PC-3 (cell line): ENCODE results near the gene BACE1. TPM values are rescaled to one million over a fixed set of nuclear protein-coding genes. Genes with fewer than 3 reads are reported as not detected.
"Not testable (repeated sequence)": the region's sequence is repeated elsewhere in the genome, so short reads cannot be mapped to it uniquely, and the experiment has no call there.

ENCODE experiments used
- ATAC-seq: fragments of 200-7000 bp; cut with Tn5 transposase; 2 replicates; pipeline ENCODE4 v1.9.1; 2020; ENCODE audit warnings: mild to moderate bottlenecking, moderate library complexity
- BruUV-seq: library from RNA; stranded (reverse); fragments of 400-500 nt; replicated peaks from 2 replicates; lab custom pipeline; 2021; lab: Mats Ljungman, UMichigan
- CTCF ChIA-PET: fragments of 300-600 bp; sonication (Branson Sonifier 250); formaldehyde crosslinking; loops from one replicate; lab custom pipeline; 2022; ENCODE audit warnings: antibody characterized with exemption; lab: Charles Lee
- POLR2A ChIA-PET: fragments of 300-600 bp; sonication (Branson Sonifier 250); formaldehyde crosslinking; loops from one replicate; lab custom pipeline; 2022; ENCODE audit warnings: antibody characterized with exemption; ENCODE audit not compliant: unreplicated experiment; lab: Charles Lee
- DNase-seq: peaks from one replicate; pipeline ENCODE4 v3.0.0-alpha.2; 2015
- H2AFZ ChIP-seq: fragments of 300-600 bp; sonication (generic); 2 replicates; pipeline ENCODE4 v1.6.0; 2016; ENCODE audit warnings: antibody characterized with exemption, low read length
- H3F3A ChIP-seq: fragments of 300-600 bp; sonication (generic); one replicate; pipeline ENCODE4 v1.6.0; 2017; ENCODE audit warnings: antibody characterized with exemption, low read length, control low read depth, mild to moderate bottlenecking; ENCODE audit not compliant: unreplicated experiment
- H3K27ac ChIP-seq: fragments of 300-600 bp; sonication (generic); 2 replicates; pipeline ENCODE4 v1.5.1; 2016; ENCODE audit warnings: mild to moderate bottlenecking, low read length
- H3K27me3 ChIP-seq: fragments of 300-600 bp; sonication (generic); 2 replicates; pipeline ENCODE4 v1.6.1; 2016; ENCODE audit warnings: low read length, mixed read lengths
- H3K36me3 ChIP-seq: fragments of 300-600 bp; sonication (generic); 2 replicates; pipeline ENCODE4 v1.6.1; 2016; ENCODE audit warnings: low read depth, mixed run types, low read length, mixed read lengths
- H3K4me1 ChIP-seq: fragments of 300-600 bp; sonication (generic); 2 replicates; pipeline ENCODE4 v1.5.1; 2016; ENCODE audit warnings: low read length; ENCODE audit not compliant: insufficient read depth
- H3K4me2 ChIP-seq: fragments of 300-600 bp; sonication (generic); 2 replicates; pipeline ENCODE4 v1.6.0; 2016; ENCODE audit warnings: low read length
- H3K4me3 ChIP-seq: fragments of 300-600 bp; sonication (generic); 2 replicates; pipeline ENCODE4 v1.5.1; 2016; ENCODE audit warnings: mild to moderate bottlenecking, low read length, mixed read lengths
- H3K79me2 ChIP-seq: fragments of 300-600 bp; sonication (generic); 2 replicates; pipeline ENCODE4 v1.6.1; 2017; ENCODE audit warnings: low read length, mixed read lengths
- H3K9ac ChIP-seq: fragments of 300-600 bp; sonication (generic); 2 replicates; pipeline ENCODE4 v1.6.0; 2016; ENCODE audit warnings: mild to moderate bottlenecking, low read length
- H3K9me2 ChIP-seq: fragments of 300-600 bp; sonication (generic); replicated peaks from 2 replicates; pipeline ENCODE4 v1.6.1; 2016; ENCODE audit warnings: mixed run types, low read length, mixed read lengths
- H3K9me3 ChIP-seq: fragments of 300-600 bp; sonication (generic); 2 replicates; pipeline ENCODE4 v1.6.1; 2016; ENCODE audit warnings: low read length, mixed read lengths
- H4K20me1 ChIP-seq: fragments of 300-600 bp; sonication (generic); 2 replicates; pipeline ENCODE4 v1.6.1; 2016; ENCODE audit warnings: low read length, mixed read lengths
- EZH2 ChIP-seq: fragments of 300-600 bp; sonication (generic); IDR thresholded peaks from one replicate; pipeline ENCODE4 v1.6.1; 2017; ENCODE audit warnings: antibody characterized with exemption, mild to moderate bottlenecking, low read length; ENCODE audit not compliant: unreplicated experiment
- EZH2phosphoT487 ChIP-seq: fragments of 300-600 bp; sonication (generic); IDR thresholded peaks from 2 replicates; pipeline ENCODE4 v1.6.1; 2018; ENCODE audit warnings: mild to moderate bottlenecking, antibody characterized with exemption, low read length, borderline replicate concordance
- intact Hi-C: fragments of 100-400 bp; cut with micrococcal nuclease; formaldehyde crosslinking; loops from 2 replicates; pipeline ENCODE4 v1.9.0; 2023
- total RNA-seq: library from RNA; depleted of rRNA; stranded (reverse); fragments of >200 nt; gene quantifications from 2 replicates; pipeline ENCODE4 v1.2.3, GENCODE V29; 2014
- TF ChIP-seq, protein P1 (sequence below): fragments of 300-600 bp; sonication (generic); conservative IDR thresholded peaks from 2 replicates; pipeline ENCODE4 v1.5.1; 2017; ENCODE audit warnings: antibody characterized with exemption, low read depth, mild to moderate bottlenecking, low read length

The BACE1 gene
- total RNA-seq, 1 experiment from 2014 or later: 16.8 TPM

GRCh38 chr11:117269856-117270255 lies 46.2 kb downstream of the BACE1 start:
- BruUV-seq: no TSS peak
- no peaks in the 10 kb centered on the region for H3K4me1 ChIP-seq
- TF ChIP-seq, protein P1, sequence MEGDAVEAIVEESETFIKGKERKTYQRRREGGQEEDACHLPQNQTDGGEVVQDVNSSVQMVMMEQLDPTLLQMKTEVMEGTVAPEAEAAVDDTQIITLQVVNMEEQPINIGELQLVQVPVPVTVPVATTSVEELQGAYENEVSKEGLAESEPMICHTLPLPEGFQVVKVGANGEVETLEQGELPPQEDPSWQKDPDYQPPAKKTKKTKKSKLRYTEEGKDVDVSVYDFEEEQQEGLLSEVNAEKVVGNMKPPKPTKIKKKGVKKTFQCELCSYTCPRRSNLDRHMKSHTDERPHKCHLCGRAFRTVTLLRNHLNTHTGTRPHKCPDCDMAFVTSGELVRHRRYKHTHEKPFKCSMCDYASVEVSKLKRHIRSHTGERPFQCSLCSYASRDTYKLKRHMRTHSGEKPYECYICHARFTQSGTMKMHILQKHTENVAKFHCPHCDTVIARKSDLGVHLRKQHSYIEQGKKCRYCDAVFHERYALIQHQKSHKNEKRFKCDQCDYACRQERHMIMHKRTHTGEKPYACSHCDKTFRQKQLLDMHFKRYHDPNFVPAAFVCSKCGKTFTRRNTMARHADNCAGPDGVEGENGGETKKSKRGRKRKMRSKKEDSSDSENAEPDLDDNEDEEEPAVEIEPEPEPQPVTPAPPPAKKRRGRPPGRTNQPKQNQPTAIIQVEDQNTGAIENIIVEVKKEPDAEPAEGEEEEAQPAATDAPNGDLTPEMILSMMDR: no peak
- H3K27me3 ChIP-seq: no peaks in the 10 kb centered on the region
- H3K4me3 ChIP-seq: no peak overlapping the region
- H3K27ac ChIP-seq: no peak overlapping the region
- H2AFZ ChIP-seq: no peak overlapping the region
- H3K9me3 ChIP-seq: 0 out of 2 replicates have a peak, but pooled peaks cover 4% of the 10 kb centered on the region
- peaks cover 14% of the 10 kb centered on the region; the same call in 1 of the 2 replicates for H3K36me3 ChIP-seq
- POLR2A ChIA-PET: no interaction called here
- intact Hi-C loops: no loop called here
- no peaks in the 10 kb centered on the region for H3K79me2 ChIP-seq
- no peaks in the 10 kb centered on the region for H3K9me2 ChIP-seq
- no peak overlapping the region for H3K4me2 ChIP-seq
- H3F3A ChIP-seq: no peaks in the 10 kb centered on the region
- CTCF ChIA-PET: no interaction called here
- DNase-seq: no peak
- no peak for ATAC-seq
- no peak overlapping the region for H3K9ac ChIP-seq
- no peaks in the 10 kb centered on the region for H4K20me1 ChIP-seq

DNA sequence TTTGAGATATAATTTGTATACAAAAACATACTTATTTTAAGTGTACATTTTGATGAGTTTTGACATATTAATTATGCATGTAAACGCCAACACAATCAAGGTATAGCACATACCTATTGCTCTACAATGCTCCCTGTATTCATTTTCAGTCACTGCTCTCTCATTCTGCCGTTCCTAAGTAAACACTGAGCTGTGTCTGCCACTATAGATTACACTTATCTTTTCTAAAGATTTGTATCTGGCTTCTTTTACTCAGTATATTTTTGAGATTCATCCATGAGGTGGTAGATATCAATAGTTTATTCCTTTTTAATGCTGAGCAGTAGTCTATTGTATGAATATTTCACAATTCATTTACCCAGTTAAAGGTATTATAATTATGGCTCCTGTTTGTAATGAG lies 50.3 kb downstream of the BACE1 start:
- no peak for ATAC-seq
- BruUV-seq: no TSS peak

GRCh38 chr11:117264624-117265323 lies 51.3 kb downstream of the BACE1 start:
- H3K36me3 ChIP-seq, POLR2A ChIA-PET, CTCF ChIA-PET, H3K27ac ChIP-seq, H3K4me2 ChIP-seq, H3K9ac ChIP-seq, ATAC-seq, H3K9me3 ChIP-seq, H3K4me3 ChIP-seq, H4K20me1 ChIP-seq, H3K79me2 ChIP-seq, intact Hi-C loops, H2AFZ ChIP-seq, H3K4me1 ChIP-seq, BruUV-seq, H3F3A ChIP-seq, H3K9me2 ChIP-seq, DNase-seq, H3K27me3 ChIP-seq: not testable (repeated sequence)

More for the DNA sequence above, 50.3 kb downstream of the BACE1 start:
- Histone ChIP-seq H3K4me2 (no peak overlapping the region), H3K9me3 (no peaks in the 10 kb centered on the region), H3F3A (no peaks in the 10 kb centered on the region), H3K4me3 (no peak overlapping the region), H3K36me3 (0 out of 2 replicates have a peak, but pooled peaks cover 3% of the 10 kb centered on the region), H4K20me1 (no peaks in the 10 kb centered on the region), H3K27ac (no peak overlapping the region), H3K79me2 (no peaks in the 10 kb centered on the region), H3K4me1 (no peaks in the 10 kb centered on the region), H2AFZ (no peak overlapping the region), H3K9ac (no peak overlapping the region), H3K9me2 (no peaks in the 10 kb centered on the region), H3K27me3 (no peaks in the 10 kb centered on the region)
- ChIA-PET CTCF (no interaction called here), POLR2A (no interaction called here)
- TF ChIP-seq EZH2 (no peak), EZH2phosphoT487 (no peak)
- TF ChIP-seq, protein P1: no peak
- intact Hi-C loops: no loop called here
- no peak for DNase-seq
